Activated T-cell treated with anti-CD3 and anti-CD28 coated beads for 1 hour (primary cell): Measurements from ENCODE around the gene AGFG2.

ENCODE experiments used
- DNase-seq: peaks from one replicate; pipeline ENCODE4 v3.0.0-alpha.2; 2020; ENCODE audit warnings: low read depth

Gene AGFG2

GRCh38 chr7:100612730-100613390 lies 73.9 kb downstream of the AGFG2 start:
- DNase-seq: no peak

- DNase-seq: no peak
Observed at GRCh38 chr7:100613412-100614175, 74.6 kb downstream of the AGFG2 start.

DNA sequence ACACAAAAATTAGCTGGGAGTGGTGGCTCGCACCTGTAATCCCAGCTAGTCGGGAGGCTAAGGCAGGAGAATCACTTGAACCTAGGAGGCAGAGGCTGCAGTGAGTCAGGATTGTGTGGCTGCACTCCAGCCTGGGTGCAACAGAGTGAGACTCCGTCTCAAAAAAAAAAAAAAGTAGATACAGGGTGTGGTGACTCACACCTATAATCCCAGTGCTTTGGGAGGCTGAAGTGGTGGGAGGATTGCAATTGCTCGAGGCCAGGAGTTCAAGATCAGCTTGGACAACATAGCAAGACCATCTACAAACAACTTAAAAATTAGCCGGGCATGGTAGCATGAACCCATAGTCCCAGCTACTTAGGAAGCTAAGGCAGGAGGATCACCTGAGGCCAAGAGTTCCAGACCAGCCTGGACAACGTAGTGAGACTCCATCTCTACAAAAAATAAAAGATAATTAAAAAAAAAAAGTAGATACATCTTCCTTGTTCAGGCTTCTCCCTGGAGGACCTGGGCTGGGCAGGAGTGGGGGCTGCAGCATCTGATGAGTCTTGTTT lies 75.4 kb downstream of the AGFG2 start:
- no peak for DNase-seq
